ENCODE measurements around the gene FEM1B. TPM values are rescaled to one million over a fixed set of nuclear protein-coding genes. Genes with fewer than 3 reads are reported as not detected.

FEM1B gene
- total RNA-seq, 1 experiment from 2014 or later, result 47.5 TPM

- H3K9ac ChIP-seq (ENCODE audit: low read length), result no peak overlapping the region
- no peaks in the 10 kb centered on the region for H3K4me1 ChIP-seq (ENCODE audit: low read length)
- H3K36me3 ChIP-seq (ENCODE audit: insufficient read depth, low read length), result no peaks in the 10 kb centered on the region
- no peak overlapping the region for H3K27ac ChIP-seq (ENCODE audit: low read length)
- H2AFZ ChIP-seq (ENCODE audit: low read length), result no peak overlapping the region
- H3K9me2 ChIP-seq (replicated peaks; ENCODE audit: insufficient read depth, low read length), result no peaks in the 10 kb centered on the region
- no peaks in the 10 kb centered on the region for H3K79me2 ChIP-seq (ENCODE audit: low read length)
- H3K4me3 ChIP-seq (ENCODE audit: low read length), result no peak overlapping the region
- H4K20me1 ChIP-seq (ENCODE audit: insufficient read depth, low read depth, low read length), result no peaks in the 10 kb centered on the region
- DNase-seq, result no peak
- H3K27me3 ChIP-seq (ENCODE audit: low read length), result no peaks in the 10 kb centered on the region
- no peak overlapping the region for H3K4me2 ChIP-seq (ENCODE audit: low read depth, low read length, poor library complexity, severe bottlenecking)
- H3K9me3 ChIP-seq (ENCODE audit: low read length), result no peaks in the 10 kb centered on the region
These were observed 57.1 kb downstream of the FEM1B start for GRCh38 chr15:68334661-68335124.

GRCh38 chr15:68335251-68335650, 57.7 kb downstream of the FEM1B start:
- Histone ChIP-seq H4K20me1 (ENCODE audit: insufficient read depth, low read depth, low read length) (no peaks in the 10 kb centered on the region), H3K27ac (ENCODE audit: low read length) (no peak overlapping the region), H3K4me2 (ENCODE audit: low read depth, low read length, poor library complexity, severe bottlenecking) (no peak overlapping the region), H3K9me2 (replicated peaks; ENCODE audit: insufficient read depth, low read length) (no peaks in the 10 kb centered on the region), H2AFZ (ENCODE audit: low read length) (no peak overlapping the region), H3K9me3 (ENCODE audit: low read length) (no peaks in the 10 kb centered on the region), H3K79me2 (ENCODE audit: low read length) (no peaks in the 10 kb centered on the region), H3K27me3 (ENCODE audit: low read length) (no peaks in the 10 kb centered on the region), H3K4me1 (ENCODE audit: low read length) (no peaks in the 10 kb centered on the region), H3K36me3 (ENCODE audit: insufficient read depth, low read length) (no peaks in the 10 kb centered on the region), H3K4me3 (ENCODE audit: low read length) (no peak overlapping the region), H3K9ac (ENCODE audit: low read length) (no peak overlapping the region)
- no peak for DNase-seq

- H3K27me3 ChIP-seq (ENCODE audit: low read length), result no peaks in the 10 kb centered on the region
- H3K9ac ChIP-seq (ENCODE audit: low read length), result no peak overlapping the region
- no peak for DNase-seq
- no peaks in the 10 kb centered on the region for H3K79me2 ChIP-seq (ENCODE audit: low read length)
- H3K27ac ChIP-seq (ENCODE audit: low read length), result no peak overlapping the region
- H2AFZ ChIP-seq (ENCODE audit: low read length), result no peak overlapping the region
- H3K4me3 ChIP-seq (ENCODE audit: low read length), result no peak overlapping the region
- no peaks in the 10 kb centered on the region for H3K9me3 ChIP-seq (ENCODE audit: low read length)
- no peak overlapping the region for H3K4me2 ChIP-seq (ENCODE audit: low read depth, low read length, poor library complexity, severe bottlenecking)
- no peaks in the 10 kb centered on the region for H4K20me1 ChIP-seq (ENCODE audit: insufficient read depth, low read depth, low read length)
- H3K9me2 ChIP-seq (replicated peaks; ENCODE audit: insufficient read depth, low read length), result no peaks in the 10 kb centered on the region
- H3K4me1 ChIP-seq (ENCODE audit: low read length), result no peaks in the 10 kb centered on the region
- H3K36me3 ChIP-seq (ENCODE audit: insufficient read depth, low read length), result no peaks in the 10 kb centered on the region
These were observed 58.1 kb downstream of the FEM1B start for GRCh38 chr15:68335655-68336054.

- no peak overlapping the region for H3K27ac ChIP-seq (ENCODE audit: low read length)
- no peaks in the 10 kb centered on the region for H3K36me3 ChIP-seq (ENCODE audit: insufficient read depth, low read length)
- no peak overlapping the region for H2AFZ ChIP-seq (ENCODE audit: low read length)
- no peak overlapping the region for H3K4me3 ChIP-seq (ENCODE audit: low read length)
- H3K9me2 ChIP-seq (replicated peaks; ENCODE audit: insufficient read depth, low read length), result no peaks in the 10 kb centered on the region
- DNase-seq, result no peak
- no peaks in the 10 kb centered on the region for H4K20me1 ChIP-seq (ENCODE audit: insufficient read depth, low read depth, low read length)
- H3K9ac ChIP-seq (ENCODE audit: low read length), result no peak overlapping the region
- no peaks in the 10 kb centered on the region for H3K9me3 ChIP-seq (ENCODE audit: low read length)
- H3K79me2 ChIP-seq (ENCODE audit: low read length), result no peaks in the 10 kb centered on the region
- no peaks in the 10 kb centered on the region for H3K4me1 ChIP-seq (ENCODE audit: low read length)
- no peaks in the 10 kb centered on the region for H3K27me3 ChIP-seq (ENCODE audit: low read length)
- H3K4me2 ChIP-seq (ENCODE audit: low read depth, low read length, poor library complexity, severe bottlenecking), result no peak overlapping the region
These were observed 59.0 kb downstream of the FEM1B start for GRCh38 chr15:68336516-68336915.

- Histone ChIP-seq H3K4me2 (ENCODE audit: low read depth, low read length, poor library complexity, severe bottlenecking) (no peak overlapping the region), H3K4me3 (ENCODE audit: low read length) (no peak overlapping the region), H2AFZ (ENCODE audit: low read length) (no peak overlapping the region), H3K36me3 (ENCODE audit: insufficient read depth, low read length) (no peaks in the 10 kb centered on the region), H3K9me2 (replicated peaks; ENCODE audit: insufficient read depth, low read length) (no peaks in the 10 kb centered on the region), H3K9me3 (ENCODE audit: low read length) (no peaks in the 10 kb centered on the region), H3K27me3 (ENCODE audit: low read length) (no peaks in the 10 kb centered on the region), H3K27ac (ENCODE audit: low read length) (no peak overlapping the region), H3K9ac (ENCODE audit: low read length) (no peak overlapping the region), H3K79me2 (ENCODE audit: low read length) (no peaks in the 10 kb centered on the region), H4K20me1 (ENCODE audit: insufficient read depth, low read depth, low read length) (no peaks in the 10 kb centered on the region), H3K4me1 (ENCODE audit: low read length) (no peaks in the 10 kb centered on the region)
- DNase-seq, result no peak
These were observed 60.3 kb downstream of the FEM1B start for GRCh38 chr15:68337826-68338225.

GRCh38 chr15:68339481-68339880, 61.9 kb downstream of the FEM1B start:
- H3K27ac ChIP-seq (ENCODE audit: low read length), result no peak overlapping the region
- no peak overlapping the region for H3K4me3 ChIP-seq (ENCODE audit: low read length)
- H4K20me1 ChIP-seq (ENCODE audit: insufficient read depth, low read depth, low read length), result no peaks in the 10 kb centered on the region; the same call in 1 of the 2 replicates
- H3K36me3 ChIP-seq (ENCODE audit: insufficient read depth, low read length), result no peaks in the 10 kb centered on the region
- no peak overlapping the region for H2AFZ ChIP-seq (ENCODE audit: low read length)
- no peak overlapping the region for H3K9ac ChIP-seq (ENCODE audit: low read length)
- no peak overlapping the region for H3K4me2 ChIP-seq (ENCODE audit: low read depth, low read length, poor library complexity, severe bottlenecking)
- H3K9me3 ChIP-seq (ENCODE audit: low read length), result no peaks in the 10 kb centered on the region
- H3K4me1 ChIP-seq (ENCODE audit: low read length), result no peaks in the 10 kb centered on the region
- H3K79me2 ChIP-seq (ENCODE audit: low read length), result no peaks in the 10 kb centered on the region
- no peak for DNase-seq
- H3K27me3 ChIP-seq (ENCODE audit: low read length), result no peaks in the 10 kb centered on the region
- H3K9me2 ChIP-seq (replicated peaks; ENCODE audit: insufficient read depth, low read length), result no peaks in the 10 kb centered on the region

- H3K79me2 ChIP-seq (ENCODE audit: low read length), result no peaks in the 10 kb centered on the region
- H3K4me3 ChIP-seq (ENCODE audit: low read length), result no peak overlapping the region
- H3K27ac ChIP-seq (ENCODE audit: low read length), result no peak overlapping the region
- H3K9me2 ChIP-seq (replicated peaks; ENCODE audit: insufficient read depth, low read length), result no peaks in the 10 kb centered on the region
- H3K9me3 ChIP-seq (ENCODE audit: low read length), result no peaks in the 10 kb centered on the region
- DNase-seq, result no peak
- no peak overlapping the region for H3K4me2 ChIP-seq (ENCODE audit: low read depth, low read length, poor library complexity, severe bottlenecking)
- H3K36me3 ChIP-seq (ENCODE audit: insufficient read depth, low read length), result no peaks in the 10 kb centered on the region
- H3K9ac ChIP-seq (ENCODE audit: low read length), result no peak overlapping the region
- H4K20me1 ChIP-seq (ENCODE audit: insufficient read depth, low read depth, low read length), result no peaks in the 10 kb centered on the region; the same call in 1 of the 2 replicates
- H2AFZ ChIP-seq (ENCODE audit: low read length), result no peak overlapping the region
- H3K4me1 ChIP-seq (ENCODE audit: low read length), result no peaks in the 10 kb centered on the region
- H3K27me3 ChIP-seq (ENCODE audit: low read length), result no peaks in the 10 kb centered on the region
These were observed 63.5 kb downstream of the FEM1B start for GRCh38 chr15:68340726-68341671.

GRCh38 chr15:68341760-68342725, 64.5 kb downstream of the FEM1B start:
- H3K4me1 ChIP-seq (ENCODE audit: low read length), result no peaks in the 10 kb centered on the region

More at GRCh38 chr15:68341760-68342725, 64.5 kb downstream of the FEM1B start:
- DNase-seq, result no peak
- Histone ChIP-seq H3K36me3 (ENCODE audit: insufficient read depth, low read length) (no peaks in the 10 kb centered on the region), H3K9me2 (replicated peaks; ENCODE audit: insufficient read depth, low read length) (no peaks in the 10 kb centered on the region), H3K9me3 (ENCODE audit: low read length) (no peaks in the 10 kb centered on the region), H3K79me2 (ENCODE audit: low read length) (no peaks in the 10 kb centered on the region), H3K9ac (ENCODE audit: low read length) (no peak overlapping the region), H3K27me3 (ENCODE audit: low read length) (no peaks in the 10 kb centered on the region), H3K4me3 (ENCODE audit: low read length) (no peak overlapping the region), H3K27ac (ENCODE audit: low read length) (no peak overlapping the region), H2AFZ (ENCODE audit: low read length) (no peak overlapping the region), H3K4me2 (ENCODE audit: low read depth, low read length, poor library complexity, severe bottlenecking) (no peak overlapping the region), H4K20me1 (ENCODE audit: insufficient read depth, low read depth, low read length) (no peaks in the 10 kb centered on the region; the same call in 1 of the 2 replicates)
